ENCODE measurements around the gene PSAP.

The PSAP gene

DNA sequence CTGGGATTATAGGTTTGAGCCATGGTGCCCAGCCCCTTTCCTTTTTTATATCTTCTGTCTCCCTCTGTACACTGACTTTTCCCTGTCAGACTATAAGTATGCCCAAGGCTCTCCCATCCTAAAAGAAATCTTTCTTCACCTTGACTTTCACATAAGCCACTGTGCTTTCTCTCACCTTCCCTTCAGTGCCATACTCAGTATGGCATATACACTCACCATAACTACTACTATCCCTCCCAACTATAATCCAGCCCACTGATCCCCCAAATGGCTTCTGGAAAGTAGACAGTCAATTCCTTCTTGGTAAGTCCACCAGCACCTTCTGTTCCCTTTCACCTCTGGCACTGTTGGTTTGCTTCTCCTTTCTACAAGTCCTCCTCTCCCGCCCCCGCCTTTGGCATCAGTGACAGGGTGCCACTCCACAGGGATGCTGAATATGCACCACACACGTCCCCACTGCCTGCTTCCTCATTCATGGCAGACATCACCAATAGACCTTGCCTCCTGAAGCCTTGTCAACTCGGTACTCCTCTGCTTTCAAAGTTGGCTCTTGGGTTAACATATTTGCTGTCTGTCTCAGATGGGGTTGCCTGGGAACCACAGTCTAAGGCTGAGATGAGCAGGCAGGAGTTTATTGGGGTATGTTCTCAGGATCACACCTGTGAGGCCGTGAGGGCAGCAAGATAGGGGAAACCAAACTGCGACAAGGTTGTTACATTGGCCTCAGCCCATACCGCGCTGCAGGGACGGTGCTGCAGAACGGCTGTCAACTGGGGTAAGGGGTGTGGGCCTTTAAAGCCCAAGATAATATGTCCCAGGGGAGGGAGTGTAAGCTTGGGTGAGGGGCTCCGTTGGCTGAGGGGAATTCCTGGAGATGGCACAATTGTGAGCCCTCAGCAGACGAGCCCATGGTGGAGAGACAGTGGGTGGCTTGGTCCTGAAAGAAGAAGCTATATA is 7.2 kb upstream of the PSAP start:
- H3K4me2 ChIP-seq (ENCODE audit: low read depth, low read length, poor library complexity, severe bottlenecking) = no peak overlapping the region
- H3K9me3 ChIP-seq (ENCODE audit: insufficient read depth, low read depth, low read length) = no peaks in the 10 kb centered on the region
- no peak overlapping the region for H2AFZ ChIP-seq (ENCODE audit: low read length)
- no peaks in the 10 kb centered on the region for H3K9me2 ChIP-seq (replicated peaks; ENCODE audit: low read depth, low read length)
- H3F3A ChIP-seq (ENCODE audit: low read depth) = no peaks in the 10 kb centered on the region
- TF ChIP-seq, protein P1, sequence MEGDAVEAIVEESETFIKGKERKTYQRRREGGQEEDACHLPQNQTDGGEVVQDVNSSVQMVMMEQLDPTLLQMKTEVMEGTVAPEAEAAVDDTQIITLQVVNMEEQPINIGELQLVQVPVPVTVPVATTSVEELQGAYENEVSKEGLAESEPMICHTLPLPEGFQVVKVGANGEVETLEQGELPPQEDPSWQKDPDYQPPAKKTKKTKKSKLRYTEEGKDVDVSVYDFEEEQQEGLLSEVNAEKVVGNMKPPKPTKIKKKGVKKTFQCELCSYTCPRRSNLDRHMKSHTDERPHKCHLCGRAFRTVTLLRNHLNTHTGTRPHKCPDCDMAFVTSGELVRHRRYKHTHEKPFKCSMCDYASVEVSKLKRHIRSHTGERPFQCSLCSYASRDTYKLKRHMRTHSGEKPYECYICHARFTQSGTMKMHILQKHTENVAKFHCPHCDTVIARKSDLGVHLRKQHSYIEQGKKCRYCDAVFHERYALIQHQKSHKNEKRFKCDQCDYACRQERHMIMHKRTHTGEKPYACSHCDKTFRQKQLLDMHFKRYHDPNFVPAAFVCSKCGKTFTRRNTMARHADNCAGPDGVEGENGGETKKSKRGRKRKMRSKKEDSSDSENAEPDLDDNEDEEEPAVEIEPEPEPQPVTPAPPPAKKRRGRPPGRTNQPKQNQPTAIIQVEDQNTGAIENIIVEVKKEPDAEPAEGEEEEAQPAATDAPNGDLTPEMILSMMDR (conservative IDR thresholded peaks at IDR 0.05; ENCODE audit: low read length) = no peak
- no peak for TF ChIP-seq EZH2phosphoT487 (IDR thresholded peaks at IDR 0.05; ENCODE audit: borderline replicate concordance)
- no peaks in the 10 kb centered on the region for H3K79me2 ChIP-seq (ENCODE audit: insufficient read depth, low read length)
- no peak overlapping the region for H3K4me3 ChIP-seq (ENCODE audit: low read length, poor library complexity, severe bottlenecking)
- H4K20me1 ChIP-seq (ENCODE audit: insufficient read depth, low read length, poor library complexity, severe bottlenecking) = no peaks in the 10 kb centered on the region
- H3K4me1 ChIP-seq (ENCODE audit: insufficient read depth, low read length, poor library complexity, severe bottlenecking) = peaks cover 13% of the 10 kb centered on the region
- no peak overlapping the region for H3K9ac ChIP-seq (ENCODE audit: low read depth, low read length, poor library complexity, severe bottlenecking)
- no peaks in the 10 kb centered on the region for H3K36me3 ChIP-seq (ENCODE audit: insufficient read depth, low read length)
- H3K27me3 ChIP-seq (ENCODE audit: insufficient read depth, low read length, poor library complexity, severe bottlenecking) = no peaks in the 10 kb centered on the region

DNA sequence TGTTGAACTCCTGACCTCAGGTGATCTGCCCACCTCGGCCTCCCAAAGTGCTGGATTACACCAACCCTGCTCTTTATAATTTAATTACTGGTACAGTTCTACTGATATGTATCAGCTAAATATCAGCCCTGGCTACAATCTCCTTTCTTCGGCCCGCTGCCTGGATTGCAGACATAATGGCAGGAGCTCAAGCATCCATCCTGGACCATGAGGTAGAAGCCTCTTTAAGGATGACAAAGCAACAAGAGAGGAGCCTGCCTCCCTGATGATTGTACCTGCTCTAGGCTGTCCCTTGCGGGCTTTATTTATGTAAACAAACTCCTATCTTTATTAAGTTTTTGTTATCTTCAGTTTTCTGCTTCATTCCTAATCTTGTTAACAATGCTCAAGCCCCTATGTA is 5.6 kb upstream of the PSAP start:
- Histone ChIP-seq H2AFZ (ENCODE audit: low read length) (no peak overlapping the region), H3K4me3 (ENCODE audit: low read length, poor library complexity, severe bottlenecking) (no peak overlapping the region), H4K20me1 (ENCODE audit: insufficient read depth, low read length, poor library complexity, severe bottlenecking) (no peaks in the 10 kb centered on the region), H3K4me1 (ENCODE audit: insufficient read depth, low read length, poor library complexity, severe bottlenecking) (peaks cover 15% of the 10 kb centered on the region), H3K27me3 (ENCODE audit: insufficient read depth, low read length, poor library complexity, severe bottlenecking) (no peaks in the 10 kb centered on the region), H3K4me2 (ENCODE audit: low read depth, low read length, poor library complexity, severe bottlenecking) (no peak overlapping the region), H3K79me2 (ENCODE audit: insufficient read depth, low read length) (no peaks in the 10 kb centered on the region), H3K9me3 (ENCODE audit: insufficient read depth, low read depth, low read length) (no peaks in the 10 kb centered on the region), H3F3A (ENCODE audit: low read depth) (no peaks in the 10 kb centered on the region), H3K9ac (ENCODE audit: low read depth, low read length, poor library complexity, severe bottlenecking) (no peak overlapping the region), H3K9me2 (replicated peaks; ENCODE audit: low read depth, low read length) (no peaks in the 10 kb centered on the region), H3K36me3 (ENCODE audit: insufficient read depth, low read length) (no peaks in the 10 kb centered on the region)
- TF ChIP-seq, protein P1 (conservative IDR thresholded peaks at IDR 0.05; ENCODE audit: low read length) = no peak
- no peak for TF ChIP-seq EZH2phosphoT487 (IDR thresholded peaks at IDR 0.05; ENCODE audit: borderline replicate concordance)

DNA sequence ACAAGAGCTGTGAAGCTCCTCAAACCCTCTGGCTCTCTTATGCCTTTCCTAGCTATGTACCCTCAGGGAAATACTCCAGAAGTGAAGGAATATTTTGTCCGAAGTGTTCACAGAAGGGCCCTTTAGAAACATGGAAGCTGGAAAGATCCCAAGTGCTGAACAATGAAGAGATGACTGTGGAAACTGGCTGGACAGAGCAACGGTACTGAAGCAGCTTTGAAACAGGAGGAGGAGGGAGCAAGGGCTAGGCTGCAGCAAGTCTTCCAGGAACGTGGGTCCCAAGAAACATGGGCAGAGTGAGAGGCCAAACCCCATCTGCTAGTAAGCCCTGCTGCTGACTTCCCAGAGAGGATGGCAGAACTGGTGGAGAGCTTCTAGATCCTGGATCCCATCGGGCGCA is 3.0 kb upstream of the PSAP start:
- peaks cover 14% of the 10 kb centered on the region for H4K20me1 ChIP-seq (ENCODE audit: insufficient read depth, low read length, poor library complexity, severe bottlenecking)
- no peak overlapping the region for H2AFZ ChIP-seq (ENCODE audit: low read length)
- no peak overlapping the region for H3K4me2 ChIP-seq (ENCODE audit: low read depth, low read length, poor library complexity, severe bottlenecking)
- H3K9me3 ChIP-seq (ENCODE audit: insufficient read depth, low read depth, low read length) = no peaks in the 10 kb centered on the region
- H3K79me2 ChIP-seq (ENCODE audit: insufficient read depth, low read length) = peaks cover 19% of the 10 kb centered on the region
- H3K9me2 ChIP-seq (replicated peaks; ENCODE audit: low read depth, low read length) = no peaks in the 10 kb centered on the region
- H3K9ac ChIP-seq (ENCODE audit: low read depth, low read length, poor library complexity, severe bottlenecking) = no peak overlapping the region
- H3K36me3 ChIP-seq (ENCODE audit: insufficient read depth, low read length) = no peaks in the 10 kb centered on the region
- H3K4me1 ChIP-seq (ENCODE audit: insufficient read depth, low read length, poor library complexity, severe bottlenecking) = peaks cover 21% of the 10 kb centered on the region
- no peaks in the 10 kb centered on the region for H3F3A ChIP-seq (ENCODE audit: low read depth)
- H3K27me3 ChIP-seq (ENCODE audit: insufficient read depth, low read length, poor library complexity, severe bottlenecking) = no peaks in the 10 kb centered on the region
- no peak overlapping the region for H3K4me3 ChIP-seq (ENCODE audit: low read length, poor library complexity, severe bottlenecking)
- TF ChIP-seq, protein P1 (conservative IDR thresholded peaks at IDR 0.05; ENCODE audit: low read length) = no peak
- TF ChIP-seq EZH2phosphoT487 (IDR thresholded peaks at IDR 0.05; ENCODE audit: borderline replicate concordance) = no peak
